HG03175 (cell line): ENCODE data around the gene MCUR1.
A peak's percentile ranks its signal among the peaks of the same experiment; 100 is the strongest.
"Not testable (repeated sequence)": the region's sequence is repeated elsewhere in the genome, so short reads cannot be mapped to it uniquely, and the experiment has no call there.

Experiments
- ATAC-seq: cut with Tn5 transposase; IDR thresholded peaks from one replicate; pipeline ENCODE4 v1.9.1; 2021; ENCODE audit warnings: mild to moderate bottlenecking, moderate library complexity; ENCODE audit not compliant: unreplicated experiment

The MCUR1 gene

GRCh38 chr6:13780162-13780561 lies 34.2 kb downstream of the MCUR1 start:
- ATAC-seq = not testable (repeated sequence)

- no peak for ATAC-seq
Measured at GRCh38 chr6:13778028-13778427, 36.3 kb downstream of the MCUR1 start.

- no peak for ATAC-seq
Measured at GRCh38 chr6:13776602-13777001, 37.8 kb downstream of the MCUR1 start.

GRCh38 chr6:13775466-13775865 lies 38.9 kb downstream of the MCUR1 start:
- ATAC-seq = not testable (repeated sequence)

- ATAC-seq = not testable (repeated sequence)
Measured at GRCh38 chr6:13772358-13773030, 41.9 kb downstream of the MCUR1 start.

- ATAC-seq = no peak
Measured at GRCh38 chr6:13769655-13770053, 44.7 kb downstream of the MCUR1 start.

- ATAC-seq = no peak
Measured at GRCh38 chr6:13769034-13769654, 45.2 kb downstream of the MCUR1 start.

- ATAC-seq = no peak
Measured at GRCh38 chr6:13767121-13767808, 47.1 kb downstream of the MCUR1 start.

- no peak for ATAC-seq
Measured at GRCh38 chr6:13766201-13766634, 48.1 kb downstream of the MCUR1 start.

GRCh38 chr6:13765570-13765969 lies 48.8 kb downstream of the MCUR1 start:
- no peak for ATAC-seq

- no peak for ATAC-seq
Measured at GRCh38 chr6:13764996-13765395, 49.4 kb downstream of the MCUR1 start.

- peak; percentile 65 for ATAC-seq
Measured at GRCh38 chr6:13763740-13764381, 50.5 kb downstream of the MCUR1 start.

- no peak for ATAC-seq
Measured at GRCh38 chr6:13762611-13763441, 51.5 kb downstream of the MCUR1 start.

- no peak for ATAC-seq
Measured at GRCh38 chr6:13761361-13762036, 52.9 kb downstream of the MCUR1 start.

- no peak for ATAC-seq
Measured at GRCh38 chr6:13760307-13761304, 53.8 kb downstream of the MCUR1 start.

GRCh38 chr6:13759025-13759424 lies 55.3 kb downstream of the MCUR1 start:
- no peak for ATAC-seq

GRCh38 chr6:13754644-13755043 lies 59.7 kb downstream of the MCUR1 start:
- no peak for ATAC-seq

GRCh38 chr6:13743736-13744127 lies 70.6 kb downstream of the MCUR1 start:
- no peak for ATAC-seq
